Breast epithelium (tissue), 4 donors: ENCODE results near the gene ALPK3. TPM values are rescaled to one million over a fixed set of nuclear protein-coding genes. Genes with fewer than 3 reads are reported as not detected.

Experiments
- DNase-seq, 2 donors: peaks; one replicate each; pipeline ENCODE4 v3.0.0-alpha.2; 2019; ENCODE audit warnings: low spot score in 2 of 2
- H3K27ac ChIP-seq, 2 donors: fragments of 200-600 bp; sonication (generic) in 1 of 2; one replicate each; pipeline ENCODE4 v1.5.1; 2016 to 2019; ENCODE audit warnings: mild to moderate bottlenecking in 1 of 2
- H3K27me3 ChIP-seq, 2 donors: fragments of 200-600 bp; sonication (generic) in 1 of 2; one replicate each; pipeline versions ENCODE4 v1.5.1 to v1.6.0; 2017 to 2019; ENCODE audit warnings: control low read depth in 1 of 2, mild to moderate bottlenecking in 1 of 2
- H3K36me3 ChIP-seq: fragments of 200-600 bp; one replicate; pipeline ENCODE4 v1.5.1; 2019
- H3K4me1 ChIP-seq, 2 donors: fragments of 200-600 bp; sonication (generic); one replicate each; pipeline ENCODE4 v1.5.1; 2016 to 2019; ENCODE audit warnings: control low read depth in 1 of 2
- H3K4me3 ChIP-seq, 3 donors: fragments of 200-600 bp; sonication (generic); 1 replicate in 2 of 3; 2 replicates in 1 of 3; pipeline ENCODE4 v1.5.1; 2016 to 2019; ENCODE audit warnings: mild to moderate bottlenecking in 3 of 3, moderate library complexity in 2 of 3
- H3K9me3 ChIP-seq, 2 donors: fragments of 200-600 bp; sonication (generic) in 1 of 2; one replicate each; pipeline ENCODE4 v1.5.1; 2016 to 2019; ENCODE audit warnings: control low read depth in 1 of 2
- POLR2A ChIP-seq: fragments of 450-650 bp; IDR thresholded peaks from one replicate; pipeline ENCODE4 v1.6.1; 2016; ENCODE audit warnings: antibody characterized with exemption, mild to moderate bottlenecking, moderate library complexity
- POLR2AphosphoS5 ChIP-seq, 3 donors: sonication (generic); formaldehyde crosslinking; IDR thresholded peaks; one replicate each; pipeline ENCODE4 v1.6.1; 2017; ENCODE audit warnings: antibody characterized with exemption in 3 of 3
- intact Hi-C: fragments of 100-400 bp; cut with DNase I; formaldehyde crosslinking; loops from one replicate; pipeline ENCODE4 v1.15.1; 2023; ENCODE audit warnings: low total_unique reads
- total RNA-seq, 3 donors: library from RNA; depleted of rRNA; stranded (reverse); fragments of >200 nt; gene quantifications; one replicate each; pipeline ENCODE4 v1.1.0, GENCODE V29; 2016
- TF ChIP-seq, protein P1 (sequence below), 3 donors: fragments of 450-650 bp; IDR thresholded peaks; one replicate each; pipeline ENCODE4 v1.5.1; 2016 to 2017; ENCODE audit warnings: antibody characterized with exemption in 3 of 3, mild to moderate bottlenecking in 3 of 3, moderate library complexity in 3 of 3

The ALPK3 gene
- total RNA-seq, 3 donors from 2014 or later: 1.6 to 3.4 (median 2.6) TPM

DNA sequence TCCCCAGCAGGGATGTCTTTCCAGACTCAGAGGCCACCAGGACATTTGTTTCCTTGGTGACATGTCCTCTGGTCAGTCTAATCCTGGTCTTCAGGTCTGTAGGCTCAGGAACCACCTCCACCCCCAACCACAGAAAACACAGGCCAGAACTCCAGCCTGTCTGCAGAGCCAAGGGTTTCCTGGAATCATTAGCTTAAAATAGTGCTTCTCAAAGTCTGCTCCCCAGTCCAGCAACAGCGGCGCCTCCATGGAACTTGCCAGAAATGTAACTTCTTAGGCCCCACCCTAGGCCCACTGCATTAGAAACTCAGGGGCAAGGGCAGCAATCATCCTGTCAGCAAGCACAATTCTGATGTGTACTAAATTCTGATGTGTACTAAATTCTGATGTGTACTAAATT, 87.3 kb downstream of the ALPK3 start:
- H3K9me3 ChIP-seq: no peaks in the 10 kb centered on the region
- TF ChIP-seq POLR2A: no peak
- TF ChIP-seq, protein P1, sequence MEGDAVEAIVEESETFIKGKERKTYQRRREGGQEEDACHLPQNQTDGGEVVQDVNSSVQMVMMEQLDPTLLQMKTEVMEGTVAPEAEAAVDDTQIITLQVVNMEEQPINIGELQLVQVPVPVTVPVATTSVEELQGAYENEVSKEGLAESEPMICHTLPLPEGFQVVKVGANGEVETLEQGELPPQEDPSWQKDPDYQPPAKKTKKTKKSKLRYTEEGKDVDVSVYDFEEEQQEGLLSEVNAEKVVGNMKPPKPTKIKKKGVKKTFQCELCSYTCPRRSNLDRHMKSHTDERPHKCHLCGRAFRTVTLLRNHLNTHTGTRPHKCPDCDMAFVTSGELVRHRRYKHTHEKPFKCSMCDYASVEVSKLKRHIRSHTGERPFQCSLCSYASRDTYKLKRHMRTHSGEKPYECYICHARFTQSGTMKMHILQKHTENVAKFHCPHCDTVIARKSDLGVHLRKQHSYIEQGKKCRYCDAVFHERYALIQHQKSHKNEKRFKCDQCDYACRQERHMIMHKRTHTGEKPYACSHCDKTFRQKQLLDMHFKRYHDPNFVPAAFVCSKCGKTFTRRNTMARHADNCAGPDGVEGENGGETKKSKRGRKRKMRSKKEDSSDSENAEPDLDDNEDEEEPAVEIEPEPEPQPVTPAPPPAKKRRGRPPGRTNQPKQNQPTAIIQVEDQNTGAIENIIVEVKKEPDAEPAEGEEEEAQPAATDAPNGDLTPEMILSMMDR (IDR thresholded peaks at IDR 0.05): no peak
- no peak for TF ChIP-seq POLR2AphosphoS5 (IDR thresholded peaks at IDR 0.05)
- intact Hi-C loops: no loop called here
- H3K27me3 ChIP-seq: no peaks in the 10 kb centered on the region
- no peak overlapping the region for H3K4me3 ChIP-seq
- peak overlapping the region in 1 of 2 donors; percentile 38 for H3K27ac ChIP-seq
- H3K36me3 ChIP-seq: no peaks in the 10 kb centered on the region
- DNase-seq: no peak
- no peaks in the 10 kb centered on the region for H3K4me1 ChIP-seq

GRCh38 chr15:84905016-84905916, 88.1 kb downstream of the ALPK3 start:
- no peaks in the 10 kb centered on the region for H3K4me1 ChIP-seq
- no peak overlapping the region for H3K27ac ChIP-seq
- H3K9me3 ChIP-seq: no peaks in the 10 kb centered on the region
- no peaks in the 10 kb centered on the region for H3K36me3 ChIP-seq
- no peaks in the 10 kb centered on the region for H3K27me3 ChIP-seq
- intact Hi-C loops: no loop called here
- no peak overlapping the region for H3K4me3 ChIP-seq
- TF ChIP-seq, protein P1 (IDR thresholded peaks at IDR 0.05): no peak
- TF ChIP-seq POLR2AphosphoS5 (IDR thresholded peaks at IDR 0.05) (no peak), POLR2A (no peak)
- DNase-seq: no peak

GRCh38 chr15:84907731-84908130, 90.6 kb downstream of the ALPK3 start:
- peaks cover 9 to 15% of the 10 kb centered on the region in 2 donors for H3K4me1 ChIP-seq
- intact Hi-C loops: no loop called here
- no peaks in the 10 kb centered on the region for H3K9me3 ChIP-seq
- no peaks in the 10 kb centered on the region for H3K27me3 ChIP-seq
- no peak overlapping the region for H3K4me3 ChIP-seq
- no peak for DNase-seq
- no peaks in the 10 kb centered on the region for H3K36me3 ChIP-seq
- H3K27ac ChIP-seq: no peak overlapping the region
- TF ChIP-seq, protein P1 (IDR thresholded peaks at IDR 0.05): no peak
- no peak for TF ChIP-seq POLR2AphosphoS5 (IDR thresholded peaks at IDR 0.05)
- TF ChIP-seq POLR2A: no peak

GRCh38 chr15:84908564-84908963, 91.4 kb downstream of the ALPK3 start:
- H3K27me3 ChIP-seq: no peaks in the 10 kb centered on the region
- DNase-seq: no peak
- H3K27ac ChIP-seq: peak overlapping the region in 1 of 2 donors; percentile 36
- H3K9me3 ChIP-seq: no peaks in the 10 kb centered on the region
- H3K36me3 ChIP-seq: no peaks in the 10 kb centered on the region
- H3K4me1 ChIP-seq: peaks cover 9 to 19% of the 10 kb centered on the region in 2 donors
- no peak overlapping the region for H3K4me3 ChIP-seq
- intact Hi-C loops: no loop called here
- no peak for TF ChIP-seq POLR2AphosphoS5 (IDR thresholded peaks at IDR 0.05)
- no peak for TF ChIP-seq POLR2A
- TF ChIP-seq, protein P1 (IDR thresholded peaks at IDR 0.05): no peak

GRCh38 chr15:84909029-84909428, 91.9 kb downstream of the ALPK3 start:
- H3K36me3 ChIP-seq: no peaks in the 10 kb centered on the region

More at GRCh38 chr15:84909029-84909428, 91.9 kb downstream of the ALPK3 start:
- no peaks in the 10 kb centered on the region for H3K27me3 ChIP-seq
- H3K27ac ChIP-seq: peak overlapping the region; percentile 36 to 41
- DNase-seq: no peak
- intact Hi-C loops: no loop called here
- H3K4me1 ChIP-seq: peaks cover 9 to 19% of the 10 kb centered on the region in 2 donors
- no peaks in the 10 kb centered on the region for H3K9me3 ChIP-seq
- H3K4me3 ChIP-seq: no peak overlapping the region
- no peak for TF ChIP-seq POLR2AphosphoS5 (IDR thresholded peaks at IDR 0.05)
